ENCODE results near the gene STEAP3. TPM values are rescaled to one million over a fixed set of nuclear protein-coding genes. Genes with fewer than 3 reads are reported as not detected.
"Not testable (repeated sequence)": the region's sequence is repeated elsewhere in the genome, so short reads cannot be mapped to it uniquely, and the experiment has no call there.

The STEAP3 gene
- total RNA-seq, 1 donor from 2014 or later = 9.3 TPM

GRCh38 chr2:119263656-119264055 is 40.0 kb downstream of the STEAP3 start:
- DNase-seq (ENCODE audit: low spot score) = no peak

DNA sequence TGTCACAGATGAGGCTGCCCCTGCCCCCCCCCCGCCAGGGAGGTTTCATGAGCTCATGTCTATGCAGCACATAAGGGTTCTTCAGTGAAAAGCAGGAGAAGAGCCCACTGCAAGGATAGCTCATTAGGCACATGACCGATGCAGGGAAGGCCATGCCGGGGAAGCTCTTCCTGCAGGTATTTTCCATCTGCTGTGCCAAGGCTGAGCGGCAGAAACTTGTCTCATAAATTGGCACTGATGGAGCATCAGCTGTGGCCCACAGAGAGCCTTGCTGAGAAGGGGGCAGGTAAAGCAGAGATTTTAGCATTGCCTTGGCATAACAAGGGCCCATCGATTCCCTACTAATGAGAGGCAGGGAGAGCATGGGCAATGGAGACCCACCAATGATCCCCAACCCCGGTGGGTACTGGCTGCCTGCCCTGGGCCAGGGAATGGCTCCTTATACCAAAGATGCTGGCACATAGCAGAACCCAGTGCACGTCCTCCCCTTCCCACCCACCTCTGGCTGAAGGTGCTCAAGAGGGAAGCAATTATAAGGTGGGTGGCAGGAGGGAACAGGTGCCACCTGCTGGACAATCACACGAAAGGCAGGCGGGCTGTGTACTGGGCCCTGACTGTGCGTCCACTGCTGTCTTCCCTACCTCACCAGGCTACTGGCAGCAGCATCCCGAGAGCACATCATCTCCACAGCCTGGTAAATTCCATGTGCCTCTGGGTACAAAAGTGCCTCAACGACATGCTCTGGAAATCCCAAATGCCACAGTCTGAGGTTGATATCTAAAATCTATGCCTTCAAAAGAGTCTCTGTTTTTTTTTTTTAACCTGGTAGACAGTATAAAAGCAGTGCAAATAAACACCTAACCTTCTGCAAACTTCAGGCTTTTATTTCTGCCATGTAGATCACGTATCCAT is 41.4 kb downstream of the STEAP3 start:
- DNase-seq (ENCODE audit: low spot score) = peak; percentile 26

DNA sequence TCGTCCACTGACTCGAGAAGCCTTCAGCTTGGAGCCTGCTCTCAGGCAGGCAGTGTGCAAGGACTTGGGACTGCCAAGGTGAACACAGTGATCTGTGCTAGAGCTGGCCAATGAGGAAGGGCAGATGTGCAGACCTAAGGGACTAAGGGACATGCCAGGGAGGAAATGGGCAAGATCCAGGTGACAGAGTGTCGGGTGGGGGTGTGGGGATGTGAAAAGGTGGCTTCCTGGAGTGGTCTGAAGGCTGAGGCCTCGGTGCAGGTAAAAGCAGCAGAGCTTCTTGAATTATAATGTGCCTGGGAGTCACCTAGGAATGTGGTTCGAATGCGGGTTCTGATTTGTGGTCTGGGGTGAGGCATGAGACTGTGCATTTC is 42.0 kb downstream of the STEAP3 start:
- no peak for DNase-seq (ENCODE audit: low spot score)

DNA sequence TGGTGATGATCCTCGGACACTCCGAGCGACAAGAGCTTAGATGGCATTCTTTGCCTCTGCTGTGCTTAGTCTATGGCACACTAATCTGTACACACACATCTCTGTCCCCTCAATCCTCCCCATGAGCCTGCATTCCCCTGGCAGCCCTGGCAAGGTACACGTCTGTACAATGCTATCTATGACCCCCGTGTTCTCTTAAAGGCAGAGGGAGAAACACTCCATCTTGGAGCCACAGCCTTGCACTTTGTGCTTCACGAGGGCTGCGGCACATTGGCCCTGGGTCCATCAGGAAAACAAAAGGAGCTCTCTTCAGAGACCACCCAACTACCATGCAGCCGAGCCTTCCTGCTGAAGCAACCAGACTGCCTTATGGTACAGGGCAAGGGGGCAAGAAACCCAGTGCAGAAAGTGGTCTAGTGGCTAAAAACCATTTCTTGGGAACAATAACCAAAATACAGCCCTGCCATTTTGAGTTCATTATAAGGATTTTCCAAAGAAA is 42.5 kb downstream of the STEAP3 start:
- no peak for DNase-seq (ENCODE audit: low spot score)

DNA sequence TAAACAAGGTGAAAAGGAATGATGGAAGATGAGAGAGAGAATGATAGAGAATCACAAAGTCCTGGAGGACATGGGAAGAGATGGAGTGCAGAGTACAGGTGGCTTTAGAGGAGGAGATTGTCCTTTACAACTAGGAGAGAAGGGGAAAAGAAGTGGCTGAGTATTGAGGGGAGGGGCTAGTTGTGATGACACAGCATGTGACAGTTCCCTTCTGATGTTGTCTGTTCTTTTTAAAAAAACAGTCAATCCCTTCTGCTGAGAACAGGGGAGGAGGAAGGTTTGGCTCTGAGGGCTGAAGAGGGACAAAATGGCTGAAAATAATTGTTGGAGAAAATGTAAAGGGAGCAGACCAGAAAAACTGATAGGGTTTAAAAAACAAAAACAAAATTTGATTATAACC is 44.0 kb downstream of the STEAP3 start:
- no peak for DNase-seq (ENCODE audit: low spot score)

DNA sequence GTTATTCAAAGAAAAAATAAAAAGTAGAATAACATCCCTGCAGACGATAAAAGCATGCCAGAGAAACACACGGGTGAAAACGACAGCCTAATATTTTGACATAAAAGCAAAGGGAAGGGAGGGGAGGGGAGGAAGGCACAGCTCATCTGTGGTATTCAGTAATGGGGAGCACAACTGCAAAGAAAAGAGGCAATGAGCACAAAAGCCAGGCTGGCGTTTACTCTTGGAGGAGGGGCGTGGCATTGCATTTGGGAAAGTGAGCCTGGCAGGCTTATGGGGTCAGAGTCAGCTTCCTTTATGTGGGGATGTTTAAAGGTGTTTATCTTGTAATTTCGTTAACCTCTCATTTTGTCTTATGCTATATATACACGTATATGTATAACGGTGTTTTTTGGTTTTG is 53.2 kb downstream of the STEAP3 start:
- no peak for DNase-seq (ENCODE audit: low spot score)

DNA sequence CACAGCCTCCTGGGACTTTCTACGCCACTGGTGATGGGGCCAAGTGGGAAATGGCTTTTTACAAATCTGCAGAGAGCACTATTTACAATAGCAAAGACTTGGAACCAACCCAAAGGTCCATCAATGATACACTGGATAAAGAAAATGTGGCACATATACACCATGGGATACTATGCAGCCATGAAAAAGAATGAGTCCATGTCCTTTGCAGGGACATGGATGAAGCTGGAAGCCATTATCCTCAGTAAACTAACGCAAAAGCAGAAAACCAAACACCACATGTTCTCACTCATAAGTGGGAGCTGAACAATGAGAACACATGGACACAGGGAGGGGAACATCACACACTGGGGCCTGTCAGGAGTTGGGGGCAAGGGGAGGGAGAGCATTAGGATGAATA is 54.8 kb downstream of the STEAP3 start:
- DNase-seq (ENCODE audit: low spot score) = not testable (repeated sequence)

DNA sequence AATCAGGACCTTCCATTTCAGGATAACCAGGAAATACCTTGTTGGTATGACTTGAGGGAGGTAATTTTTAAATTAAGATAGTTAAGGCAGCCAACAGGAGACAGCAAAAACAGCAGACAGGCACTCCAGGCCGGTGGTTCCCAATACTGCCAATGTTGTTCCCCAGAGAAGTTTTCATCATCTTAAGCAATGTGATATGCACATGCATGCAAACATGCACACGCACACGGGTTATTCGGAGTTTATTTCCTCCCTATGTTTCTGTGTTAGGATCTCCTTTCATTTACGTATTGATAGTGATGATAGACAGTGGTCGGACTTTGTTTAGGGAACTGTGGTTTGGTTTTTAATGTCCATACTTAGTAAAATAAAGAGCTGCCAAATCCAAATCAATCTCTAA is 55.3 kb downstream of the STEAP3 start:
- DNase-seq (ENCODE audit: low spot score) = no peak

GRCh38 chr2:119279666-119280065 is 56.0 kb downstream of the STEAP3 start:
- DNase-seq (ENCODE audit: low spot score) = no peak

GRCh38 chr2:119280680-119281079 is 57.0 kb downstream of the STEAP3 start:
- DNase-seq (ENCODE audit: low spot score) = no peak

DNA sequence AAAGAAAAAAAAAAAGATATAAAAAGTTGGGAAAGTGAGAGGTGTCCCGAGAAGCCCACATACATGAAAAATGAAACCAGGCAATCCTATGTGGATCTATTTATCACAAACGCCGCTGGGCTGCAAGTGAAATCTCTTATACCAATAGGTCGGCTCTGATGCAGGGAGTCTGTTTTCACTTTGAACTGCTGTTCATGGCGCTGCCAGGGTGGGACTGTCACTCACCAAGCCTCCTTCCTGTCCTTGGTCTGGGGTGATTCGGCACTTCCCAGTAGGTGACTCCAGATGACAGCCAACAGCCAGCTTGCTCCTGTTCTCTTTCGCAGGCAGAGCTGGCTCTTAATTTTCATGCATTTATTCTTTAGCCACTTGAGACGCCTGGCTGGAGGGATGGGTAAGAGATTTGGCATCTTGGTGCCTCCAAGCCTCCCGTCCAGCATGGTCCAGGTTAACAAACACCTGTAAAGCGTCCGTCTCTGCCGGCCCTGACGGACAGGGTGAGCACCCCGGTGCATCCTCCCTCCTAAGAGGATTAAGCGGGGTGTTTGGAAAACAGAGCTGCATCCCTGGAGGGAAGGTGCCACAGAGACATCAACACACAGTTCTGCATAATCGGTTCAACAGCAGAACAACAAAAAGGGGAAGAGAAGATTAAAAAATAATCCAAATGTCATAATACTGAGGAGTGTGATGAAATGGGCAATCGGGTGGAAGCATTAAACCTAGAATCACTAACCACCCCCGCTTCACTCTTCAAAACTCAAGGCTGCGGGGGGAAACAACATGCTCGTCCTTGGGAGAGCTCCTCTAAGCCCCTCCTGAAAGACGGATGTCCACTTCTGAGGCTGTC is 58.7 kb downstream of the STEAP3 start:
- no peak for DNase-seq (ENCODE audit: low spot score)

DNA sequence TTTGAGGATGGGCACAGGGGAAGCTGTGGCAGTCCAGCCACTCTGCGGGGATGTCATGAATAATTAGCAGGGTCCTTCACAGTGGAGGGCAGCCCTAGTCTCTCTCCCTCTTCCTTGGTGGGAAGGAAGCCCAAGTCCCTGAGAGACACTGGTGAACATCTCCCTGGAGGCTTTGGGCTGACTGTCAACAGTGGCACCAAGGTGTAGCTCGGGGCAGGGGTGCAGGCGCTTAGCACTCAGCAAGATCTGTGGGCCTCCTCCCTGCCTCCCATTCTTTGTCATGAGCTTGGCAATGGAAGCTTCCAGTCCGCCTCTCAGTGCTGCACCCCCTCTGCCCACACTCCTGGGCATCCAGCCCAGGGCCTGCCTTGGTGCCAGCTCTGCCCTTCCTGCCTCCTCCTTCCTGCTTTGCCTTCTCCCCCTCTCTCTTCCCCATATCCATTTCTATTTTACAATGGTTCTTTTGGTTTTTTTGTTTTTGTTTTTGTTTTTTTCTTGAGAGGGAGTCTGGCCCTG is 59.4 kb downstream of the STEAP3 start:
- no peak for DNase-seq (ENCODE audit: low spot score)

DNA sequence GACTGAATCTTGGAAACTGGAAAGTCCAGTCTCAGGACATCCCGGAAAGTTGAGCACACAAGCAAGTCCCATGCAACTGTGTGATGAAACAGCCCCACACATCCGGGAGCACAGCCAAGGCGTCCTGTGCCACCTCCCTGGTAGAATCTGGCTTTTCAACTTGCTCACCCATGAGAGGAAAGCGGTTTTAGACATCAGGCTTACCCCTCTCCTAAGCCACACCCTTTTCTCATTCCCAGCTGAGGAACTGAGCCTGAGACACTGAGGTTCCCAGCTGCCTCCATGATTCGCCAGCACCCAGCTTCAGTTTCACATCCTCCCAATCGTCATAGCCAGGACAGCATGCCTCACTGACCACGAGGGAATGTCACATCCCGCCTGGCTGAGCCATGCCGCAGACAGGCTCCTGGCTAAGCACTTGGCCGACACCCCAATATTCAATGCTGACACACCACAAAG is 60.3 kb downstream of the STEAP3 start:
- peak; percentile 45 for DNase-seq (ENCODE audit: low spot score)

DNA sequence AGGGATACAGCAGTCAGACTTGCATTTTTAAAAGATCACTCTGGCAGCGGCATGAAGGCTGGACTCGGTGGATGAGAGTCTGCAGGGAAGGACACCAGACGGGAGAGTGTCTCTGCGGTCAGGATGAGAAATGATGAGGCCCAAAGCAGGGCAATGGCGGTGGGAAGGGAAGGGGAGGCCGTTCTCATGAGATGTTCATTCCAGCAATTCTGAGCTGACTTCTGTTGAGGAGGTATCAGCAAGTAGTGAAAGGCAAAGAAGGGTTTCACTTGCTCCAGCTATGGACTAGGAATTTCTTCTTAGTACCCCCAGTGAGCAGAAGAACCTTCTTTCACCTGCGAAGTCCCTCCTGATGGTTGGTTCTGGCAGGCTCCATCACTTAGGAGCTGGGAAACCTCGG is 63.0 kb downstream of the STEAP3 start:
- DNase-seq (ENCODE audit: low spot score) = no peak

DNA sequence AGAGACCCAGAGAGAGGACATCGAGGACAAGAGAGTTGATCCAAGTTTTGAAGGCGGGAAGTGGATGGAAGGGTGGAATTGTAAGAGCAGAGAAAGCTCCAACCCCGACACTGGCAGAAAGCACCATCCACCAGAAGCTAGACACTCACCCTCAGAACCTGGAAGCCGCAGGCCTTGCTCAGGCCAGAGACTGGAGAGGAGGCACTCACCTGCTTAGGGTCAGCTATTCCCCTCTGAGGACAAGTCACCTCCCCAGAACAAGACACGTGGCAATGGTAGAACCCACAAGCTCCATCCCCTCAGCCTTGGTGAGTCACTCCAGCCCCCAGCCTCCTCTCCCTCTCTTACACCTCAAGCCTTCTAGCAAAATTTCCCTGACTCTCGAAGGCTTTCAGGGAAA is 64.9 kb downstream of the STEAP3 start:
- no peak for DNase-seq (ENCODE audit: low spot score)

GRCh38 chr2:119289093-119289492 is 65.5 kb downstream of the STEAP3 start:
- DNase-seq (ENCODE audit: low spot score) = peak; percentile 50

DNA sequence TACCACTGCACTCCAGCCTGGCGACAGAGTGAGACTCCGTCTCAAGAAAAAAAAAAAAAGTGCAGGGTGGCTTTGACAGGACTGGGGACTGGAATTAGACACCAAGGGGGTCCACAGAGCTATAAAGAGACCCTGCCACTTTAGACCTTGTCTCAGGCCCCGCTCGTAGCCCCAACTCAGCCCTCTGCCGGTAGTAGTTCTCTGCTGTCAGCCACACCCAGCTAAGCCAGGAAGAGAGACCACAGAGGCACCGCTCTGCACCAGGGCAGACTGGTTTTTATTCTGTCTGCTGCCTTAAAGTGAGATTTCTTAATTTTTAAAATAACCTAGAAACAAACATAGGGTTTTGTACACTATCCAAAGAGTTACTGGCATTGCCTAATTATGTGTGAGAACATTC is 66.0 kb downstream of the STEAP3 start:
- no peak for DNase-seq (ENCODE audit: low spot score)

DNA sequence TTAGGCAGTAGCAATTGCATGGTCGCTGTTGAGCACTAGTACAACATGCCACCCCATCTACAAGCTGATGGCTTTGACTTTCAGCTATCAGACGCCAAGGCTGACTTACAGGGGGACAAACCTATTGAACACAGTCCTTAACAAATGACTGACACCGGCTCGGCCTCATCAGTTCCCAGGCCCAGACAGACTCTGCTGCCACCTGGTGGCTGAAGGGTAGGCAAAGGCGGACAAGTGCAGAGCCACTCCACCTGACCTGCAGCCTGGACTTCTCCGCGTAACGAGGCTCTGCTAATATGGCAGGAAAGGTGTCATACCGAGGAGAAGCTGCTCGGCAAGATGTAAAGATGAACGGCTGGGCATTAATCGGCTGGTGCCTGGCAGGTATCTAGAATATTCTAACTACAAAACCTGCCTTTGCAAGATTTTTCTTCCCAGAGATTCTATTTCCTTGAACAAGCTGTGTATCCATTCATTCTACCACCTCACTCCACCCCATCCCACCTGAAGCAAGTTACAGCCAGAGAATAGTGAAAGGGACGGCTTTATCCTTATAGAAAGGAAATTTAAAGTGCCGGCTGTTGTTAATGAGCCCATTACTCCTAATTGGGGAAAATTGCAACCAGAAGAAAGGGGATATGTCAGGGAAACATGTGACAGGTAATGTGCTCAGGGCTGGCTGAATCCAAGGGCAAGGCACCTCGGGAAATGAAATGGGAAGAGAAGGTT is 67.4 kb downstream of the STEAP3 start:
- peak; percentile 55 for DNase-seq (ENCODE audit: low spot score)

DNA sequence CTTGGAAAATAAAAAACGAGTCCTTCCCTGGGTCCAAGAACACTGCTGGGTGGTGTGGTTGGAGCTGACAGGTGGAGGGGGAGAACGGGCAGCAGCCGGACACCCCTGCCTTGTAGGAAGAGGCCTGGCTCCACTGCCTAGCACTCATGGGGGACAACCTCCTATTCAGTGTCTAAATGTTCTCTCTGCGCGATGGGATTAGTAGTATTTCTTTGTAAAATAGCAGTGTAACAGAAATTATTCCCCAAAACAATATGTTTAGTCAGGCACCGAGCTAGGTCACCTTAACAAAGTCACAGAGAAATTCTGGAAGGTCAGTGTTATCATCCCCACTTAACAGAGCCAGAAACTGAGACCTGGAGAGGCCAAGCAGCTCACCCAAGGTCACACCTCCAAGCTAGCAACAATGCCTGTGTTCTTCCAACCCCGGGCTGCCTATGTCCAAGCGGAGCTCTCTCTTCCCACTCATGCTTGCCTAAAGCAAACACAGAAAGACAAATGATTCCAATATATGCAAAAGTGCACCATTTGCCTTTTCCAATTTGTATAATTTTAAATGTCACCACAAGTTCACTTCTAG is 68.0 kb downstream of the STEAP3 start:
- no peak for DNase-seq (ENCODE audit: low spot score)

- DNase-seq (ENCODE audit: low spot score) = no peak
Measured at GRCh38 chr2:119292226-119292625, 68.6 kb downstream of the STEAP3 start.

DNA sequence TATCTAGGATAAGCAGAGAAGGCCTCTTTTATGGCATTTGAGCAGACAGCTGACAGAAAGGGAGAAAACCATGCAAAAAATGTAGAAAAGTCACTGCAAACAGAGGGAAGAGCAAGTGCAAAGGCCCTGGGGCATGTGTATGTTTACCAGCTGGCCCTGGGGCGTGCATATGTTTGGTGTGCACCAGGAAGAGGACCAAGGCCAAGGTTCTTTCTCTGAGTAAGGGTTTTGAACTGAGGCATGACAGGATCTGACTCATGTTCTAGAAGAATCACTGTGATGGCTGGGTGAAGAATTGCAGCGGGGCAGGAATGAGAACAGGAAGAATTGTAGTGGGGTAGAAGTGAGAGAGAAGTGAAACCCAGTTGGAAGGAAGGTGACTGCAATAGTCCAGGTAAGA is 69.6 kb downstream of the STEAP3 start:
- DNase-seq (ENCODE audit: low spot score) = no peak

All from mucosa of gallbladder (tissue), 1 donor.